Left renal pelvis (tissue), 4 donors: ENCODE measurements around the gene RBM15B. TPM values are rescaled to one million over a fixed set of nuclear protein-coding genes. Genes with fewer than 3 reads are reported as not detected.
A peak's percentile ranks its signal among the peaks of the same experiment; 100 is the strongest.
"Not testable (repeated sequence)": the region's sequence is repeated elsewhere in the genome, so short reads cannot be mapped to it uniquely, and the experiment has no call there.

Experiments used
- DNase-seq, 4 donors: peaks; one replicate each; pipeline ENCODE4 v3.0.0-alpha.2; 2013; ENCODE audit warnings: low read depth in 4 of 4, low spot score in 3 of 4
- polyA plus RNA-seq, 4 donors: library from polyadenylated mRNA; unstranded; fragments of 120-200 nt; gene quantifications; one replicate each; pipeline ENCODE4 v1.2.1, GENCODE V29; 2013; ENCODE audit not compliant: insufficient read length in 4 of 4

RBM15B gene
- polyA plus RNA-seq, 4 donors, result 38.4 to 40.9 (median 40.1) TPM

- no peak for DNase-seq
Observed at GRCh38 chr3:51375571-51375970, 15.5 kb upstream of the RBM15B start.

GRCh38 chr3:51378065-51378464 lies 13.0 kb upstream of the RBM15B start:
- DNase-seq, result no peak

GRCh38 chr3:51378726-51379125 lies 12.4 kb upstream of the RBM15B start:
- no peak for DNase-seq

GRCh38 chr3:51379301-51379700 lies 11.8 kb upstream of the RBM15B start:
- no peak for DNase-seq

- no peak for DNase-seq
Observed at GRCh38 chr3:51379746-51380455, 11.2 kb upstream of the RBM15B start.

- DNase-seq, result no peak
Observed at GRCh38 chr3:51380601-51381332, 10.3 kb upstream of the RBM15B start.

GRCh38 chr3:51381333-51381705 lies 9.8 kb upstream of the RBM15B start:
- DNase-seq, result no peak

- DNase-seq, result no peak
Observed at GRCh38 chr3:51382076-51382745, 8.9 kb upstream of the RBM15B start.

- DNase-seq, result no peak
Observed at GRCh38 chr3:51382947-51383578, 8.0 kb upstream of the RBM15B start.

- DNase-seq, result no peak
Observed at GRCh38 chr3:51384055-51384725, 6.9 kb upstream of the RBM15B start.

- DNase-seq, result peak; percentile 94 to 97 (median 95)
Observed at GRCh38 chr3:51384726-51385473, 6.2 kb upstream of the RBM15B start, which contains the start of gene MANF. MANF (plus strand) TSS chr3:51385291; CDS start chr3:51385343, 52 bp downstream.

- no peak for DNase-seq
Observed at GRCh38 chr3:51385621-51386091, 5.4 kb upstream of the RBM15B start.

- DNase-seq, result no peak
Observed at GRCh38 chr3:51386159-51386851, 4.8 kb upstream of the RBM15B start.

GRCh38 chr3:51386852-51387229 lies 4.2 kb upstream of the RBM15B start:
- DNase-seq, result no peak

- DNase-seq, result not testable (repeated sequence)
Observed at GRCh38 chr3:51387281-51387680, 3.8 kb upstream of the RBM15B start.

GRCh38 chr3:51388286-51389029 lies 2.6 kb upstream of the RBM15B start:
- DNase-seq, result no peak

- no peak for DNase-seq
Observed at GRCh38 chr3:51389423-51390183, 1.5 kb upstream of the RBM15B start.
